ENCODE data around the gene ADAT1.

DNA sequence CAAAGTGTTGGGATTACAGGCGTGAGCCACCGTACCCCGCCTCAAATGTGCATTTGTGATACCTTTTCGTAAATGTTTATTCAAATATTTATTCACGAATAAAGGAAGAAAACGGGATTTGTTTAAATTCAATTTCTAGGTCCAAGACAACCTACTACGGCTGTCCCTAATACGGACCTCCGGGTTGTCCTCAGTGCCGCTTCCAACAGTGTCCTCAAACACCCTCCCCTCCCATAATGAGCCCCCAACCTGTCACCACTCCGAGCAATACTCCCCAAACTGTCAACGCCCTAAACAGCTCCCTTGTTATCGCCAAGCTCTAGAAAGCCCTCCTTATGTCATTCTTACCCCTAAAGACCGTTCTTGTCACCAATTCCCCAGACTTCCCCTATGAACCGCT is 57.4 kb downstream of the ADAT1 start:
- TF ChIP-seq, protein P1, sequence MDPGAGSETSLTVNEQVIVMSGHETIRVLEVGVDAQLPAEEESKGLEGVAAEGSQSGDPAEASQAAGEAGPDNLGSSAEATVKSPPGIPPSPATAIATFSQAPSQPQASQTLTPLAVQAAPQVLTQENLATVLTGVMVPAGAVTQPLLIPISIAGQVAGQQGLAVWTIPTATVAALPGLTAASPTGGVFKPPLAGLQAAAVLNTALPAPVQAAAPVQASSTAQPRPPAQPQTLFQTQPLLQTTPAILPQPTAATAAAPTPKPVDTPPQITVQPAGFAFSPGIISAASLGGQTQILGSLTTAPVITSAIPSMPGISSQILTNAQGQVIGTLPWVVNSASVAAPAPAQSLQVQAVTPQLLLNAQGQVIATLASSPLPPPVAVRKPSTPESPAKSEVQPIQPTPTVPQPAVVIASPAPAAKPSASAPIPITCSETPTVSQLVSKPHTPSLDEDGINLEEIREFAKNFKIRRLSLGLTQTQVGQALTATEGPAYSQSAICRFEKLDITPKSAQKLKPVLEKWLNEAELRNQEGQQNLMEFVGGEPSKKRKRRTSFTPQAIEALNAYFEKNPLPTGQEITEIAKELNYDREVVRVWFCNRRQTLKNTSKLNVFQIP (CRISPR knock-in tag; IDR thresholded peaks at IDR 0.05; ENCODE audit: borderline replicate concordance, low read depth), result no peak
- TF ChIP-seq ARNTL (CRISPR knock-in tag; IDR thresholded peaks at IDR 0.05; ENCODE audit: borderline replicate concordance, low read depth), result no peak
- TF ChIP-seq, protein P2, sequence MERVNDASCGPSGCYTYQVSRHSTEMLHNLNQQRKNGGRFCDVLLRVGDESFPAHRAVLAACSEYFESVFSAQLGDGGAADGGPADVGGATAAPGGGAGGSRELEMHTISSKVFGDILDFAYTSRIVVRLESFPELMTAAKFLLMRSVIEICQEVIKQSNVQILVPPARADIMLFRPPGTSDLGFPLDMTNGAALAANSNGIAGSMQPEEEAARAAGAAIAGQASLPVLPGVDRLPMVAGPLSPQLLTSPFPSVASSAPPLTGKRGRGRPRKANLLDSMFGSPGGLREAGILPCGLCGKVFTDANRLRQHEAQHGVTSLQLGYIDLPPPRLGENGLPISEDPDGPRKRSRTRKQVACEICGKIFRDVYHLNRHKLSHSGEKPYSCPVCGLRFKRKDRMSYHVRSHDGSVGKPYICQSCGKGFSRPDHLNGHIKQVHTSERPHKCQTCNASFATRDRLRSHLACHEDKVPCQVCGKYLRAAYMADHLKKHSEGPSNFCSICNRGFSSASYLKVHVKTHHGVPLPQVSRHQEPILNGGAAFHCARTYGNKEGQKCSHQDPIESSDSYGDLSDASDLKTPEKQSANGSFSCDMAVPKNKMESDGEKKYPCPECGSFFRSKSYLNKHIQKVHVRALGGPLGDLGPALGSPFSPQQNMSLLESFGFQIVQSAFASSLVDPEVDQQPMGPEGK (CRISPR knock-in tag; IDR thresholded peaks at IDR 0.05; ENCODE audit: borderline replicate concordance), result no peak
- no peak for TF ChIP-seq TOX (CRISPR knock-in tag; IDR thresholded peaks at IDR 0.05; ENCODE audit: borderline replicate concordance)
- no peak for TF ChIP-seq GLIS3 (CRISPR knock-in tag; IDR thresholded peaks at IDR 0.05)
- no peak for TF ChIP-seq RARB (CRISPR knock-in tag; IDR thresholded peaks at IDR 0.05)
- TF ChIP-seq ZFP30 (CRISPR knock-in tag; IDR thresholded peaks at IDR 0.05), result no peak
- TF ChIP-seq, protein P3, sequence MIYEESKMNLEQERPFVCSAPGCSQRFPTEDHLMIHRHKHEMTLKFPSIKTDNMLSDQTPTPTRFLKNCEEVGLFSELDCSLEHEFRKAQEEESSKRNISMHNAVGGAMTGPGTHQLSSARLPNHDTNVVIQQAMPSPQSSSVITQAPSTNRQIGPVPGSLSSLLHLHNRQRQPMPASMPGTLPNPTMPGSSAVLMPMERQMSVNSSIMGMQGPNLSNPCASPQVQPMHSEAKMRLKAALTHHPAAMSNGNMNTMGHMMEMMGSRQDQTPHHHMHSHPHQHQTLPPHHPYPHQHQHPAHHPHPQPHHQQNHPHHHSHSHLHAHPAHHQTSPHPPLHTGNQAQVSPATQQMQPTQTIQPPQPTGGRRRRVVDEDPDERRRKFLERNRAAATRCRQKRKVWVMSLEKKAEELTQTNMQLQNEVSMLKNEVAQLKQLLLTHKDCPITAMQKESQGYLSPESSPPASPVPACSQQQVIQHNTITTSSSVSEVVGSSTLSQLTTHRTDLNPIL (CRISPR knock-in tag; IDR thresholded peaks at IDR 0.05; ENCODE audit: low read depth), result no peak
- no peak for TF ChIP-seq ZC3H10 (CRISPR knock-in tag; IDR thresholded peaks at IDR 0.05)
- no peak for TF ChIP-seq ZNF8 (CRISPR knock-in tag; IDR thresholded peaks at IDR 0.05)
- TF ChIP-seq ZFP3 (CRISPR knock-in tag; IDR thresholded peaks at IDR 0.05), result no peak
- TF ChIP-seq ESRRG (CRISPR knock-in tag; IDR thresholded peaks at IDR 0.05), result no peak
- TF ChIP-seq BACH2 (CRISPR knock-in tag; IDR thresholded peaks at IDR 0.05; ENCODE audit: borderline replicate concordance), result no peak

All from SK-N-SH treated with all-trans-retinoic acid at 6 μM for 48 hours (cell line).